Calu3 (cell line): ENCODE measurements around the gene PHC2. TPM values are rescaled to one million over a fixed set of nuclear protein-coding genes. Genes with fewer than 3 reads are reported as not detected.

Source experiments
- BruUV-seq: library from RNA; stranded (reverse); fragments of 400-500 nt; replicated peaks from 2 replicates; lab custom pipeline; 2021; lab: Mats Ljungman, UMichigan
- CTCF ChIA-PET: fragments of 300-600 bp; sonication (Branson Sonifier 250); formaldehyde crosslinking; loops from one replicate; lab custom pipeline; 2022; ENCODE audit warnings: antibody characterized with exemption; lab: Charles Lee
- DNase-seq: peaks from one replicate; pipeline ENCODE4 v3.0.0; 2022
- H3K27ac Mint-ChIP-seq: one replicate; pipeline ENCODE4 v1.8.0; 2022; ENCODE audit warnings: mixed read lengths; ENCODE audit not compliant: unreplicated experiment
- H3K27me3 Mint-ChIP-seq: one replicate; pipeline ENCODE4 v1.8.0; 2022; ENCODE audit warnings: mixed read lengths; ENCODE audit not compliant: unreplicated experiment
- H3K36me3 Mint-ChIP-seq: one replicate; pipeline ENCODE4 v1.8.0; 2022; ENCODE audit warnings: mild to moderate bottlenecking, moderate library complexity, mixed read lengths; ENCODE audit not compliant: insufficient read depth, unreplicated experiment
- H3K4me1 Mint-ChIP-seq: one replicate; pipeline ENCODE4 v1.8.0; 2022; ENCODE audit warnings: mild to moderate bottlenecking, low read depth, mixed read lengths; ENCODE audit not compliant: unreplicated experiment
- H3K4me3 Mint-ChIP-seq: one replicate; pipeline ENCODE4 v1.8.0; 2022; ENCODE audit warnings: mild to moderate bottlenecking, low read depth, moderate library complexity, mixed read lengths; ENCODE audit not compliant: unreplicated experiment
- H3K9me3 Mint-ChIP-seq: one replicate; pipeline ENCODE4 v1.8.0; 2022; ENCODE audit warnings: low read depth, mixed read lengths; ENCODE audit not compliant: unreplicated experiment
- intact Hi-C: fragments of 100-400 bp; cut with micrococcal nuclease; formaldehyde crosslinking; loops from one replicate; pipeline ENCODE4 v1.10.0; 2022; ENCODE audit not compliant: unreplicated experiment
- total RNA-seq: library from RNA; stranded (reverse); gene quantifications from 2 replicates; pipeline ENCODE4 v1.2.3, GENCODE V29; 2022
- TF ChIP-seq, protein P1 (sequence below): fragments of 200-600 bp; IDR thresholded peaks from one replicate; pipeline ENCODE4 v1.8.0; 2022; ENCODE audit warnings: antibody characterized with exemption; ENCODE audit not compliant: unreplicated experiment

Gene PHC2
- total RNA-seq, 1 experiment from 2014 or later, result 59.5 TPM

DNA sequence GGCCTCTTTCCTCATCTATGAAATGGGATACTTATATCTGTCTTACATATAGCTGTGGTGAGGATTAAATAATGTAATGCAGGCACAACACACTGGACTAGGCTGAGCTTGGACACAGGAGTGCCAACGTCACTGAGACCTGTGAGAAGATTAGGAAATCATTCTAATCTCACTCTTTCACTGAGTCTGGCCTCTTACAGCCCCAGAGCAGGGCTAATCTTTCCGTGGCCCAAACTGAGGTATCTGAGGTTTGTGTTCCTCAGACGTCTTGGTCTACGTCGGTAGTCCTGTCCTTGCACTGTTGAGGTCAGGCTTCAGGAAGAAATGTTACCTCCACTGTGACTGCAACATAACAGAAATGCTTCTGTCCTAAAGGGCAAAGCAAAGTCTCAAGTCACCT is 87.4 kb downstream of the PHC2 start:
- intact Hi-C loops, result no loop called here
- Mint-ChIP-seq H3K9me3 (no peaks in the 10 kb centered on the region), H3K27ac (peak overlapping the region; percentile 28), H3K4me3 (no peak overlapping the region), H3K4me1 (peaks cover 59% of the 10 kb centered on the region), H3K27me3 (no peaks in the 10 kb centered on the region), H3K36me3 (peaks cover 40% of the 10 kb centered on the region)
- TF ChIP-seq, protein P1, sequence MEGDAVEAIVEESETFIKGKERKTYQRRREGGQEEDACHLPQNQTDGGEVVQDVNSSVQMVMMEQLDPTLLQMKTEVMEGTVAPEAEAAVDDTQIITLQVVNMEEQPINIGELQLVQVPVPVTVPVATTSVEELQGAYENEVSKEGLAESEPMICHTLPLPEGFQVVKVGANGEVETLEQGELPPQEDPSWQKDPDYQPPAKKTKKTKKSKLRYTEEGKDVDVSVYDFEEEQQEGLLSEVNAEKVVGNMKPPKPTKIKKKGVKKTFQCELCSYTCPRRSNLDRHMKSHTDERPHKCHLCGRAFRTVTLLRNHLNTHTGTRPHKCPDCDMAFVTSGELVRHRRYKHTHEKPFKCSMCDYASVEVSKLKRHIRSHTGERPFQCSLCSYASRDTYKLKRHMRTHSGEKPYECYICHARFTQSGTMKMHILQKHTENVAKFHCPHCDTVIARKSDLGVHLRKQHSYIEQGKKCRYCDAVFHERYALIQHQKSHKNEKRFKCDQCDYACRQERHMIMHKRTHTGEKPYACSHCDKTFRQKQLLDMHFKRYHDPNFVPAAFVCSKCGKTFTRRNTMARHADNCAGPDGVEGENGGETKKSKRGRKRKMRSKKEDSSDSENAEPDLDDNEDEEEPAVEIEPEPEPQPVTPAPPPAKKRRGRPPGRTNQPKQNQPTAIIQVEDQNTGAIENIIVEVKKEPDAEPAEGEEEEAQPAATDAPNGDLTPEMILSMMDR, result no peak
- BruUV-seq, result no TSS peak
- DNase-seq, result no peak
- CTCF ChIA-PET, result interaction anchor here (0.7 kb wide), 1 partner anchor 263 kb away, joined by 4 read pairs; no protein-coding TSS in a partner anchor

DNA sequence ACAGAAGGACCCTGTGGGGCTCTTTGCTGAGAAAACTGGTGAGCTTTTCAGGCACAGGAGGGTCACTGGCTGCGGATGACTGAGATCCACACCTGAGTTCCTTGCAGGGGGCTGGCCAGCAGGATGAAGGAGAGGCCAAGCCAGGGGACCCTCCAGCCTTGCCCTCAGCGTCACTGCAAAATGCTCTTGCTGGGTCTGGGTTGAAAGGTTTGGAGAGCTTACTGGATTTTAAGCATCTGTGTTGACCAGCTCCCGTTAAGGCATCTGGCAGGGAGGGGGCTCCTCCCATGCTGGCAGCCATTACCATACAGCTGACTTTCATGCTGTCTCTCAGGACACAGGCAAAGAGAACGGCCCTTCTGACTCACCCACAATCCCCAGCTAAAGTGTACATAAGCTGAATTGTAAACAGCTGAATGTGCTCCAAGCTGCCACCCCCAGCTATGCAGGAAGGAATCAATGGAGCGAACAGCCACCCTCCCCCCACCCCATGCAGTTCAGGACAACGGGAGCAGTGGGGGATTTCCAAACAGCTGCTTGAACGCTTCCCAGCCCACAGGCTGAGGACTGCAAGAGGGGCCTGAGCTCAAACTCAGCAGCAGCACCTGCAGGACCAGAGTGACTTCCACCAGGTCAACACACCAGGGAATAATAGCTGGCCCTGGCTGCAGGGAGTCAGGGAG is 88.7 kb downstream of the PHC2 start:
- no TSS peak for BruUV-seq
- H3K27me3 Mint-ChIP-seq, result no peaks in the 10 kb centered on the region
- H3K9me3 Mint-ChIP-seq, result no peaks in the 10 kb centered on the region
- TF ChIP-seq, protein P1, result no peak
- peak overlapping the region; percentile 50 for H3K4me3 Mint-ChIP-seq
- intact Hi-C loops, result no loop called here
- DNase-seq, result peak; percentile 65
- H3K36me3 Mint-ChIP-seq, result peaks cover 26% of the 10 kb centered on the region
- H3K27ac Mint-ChIP-seq, result no peak overlapping the region
- CTCF ChIA-PET, result interaction anchor here (0.6 to 1.2 kb wide), 4 partner anchors 9 to 291 kb away, joined by 3 to 9 read pairs (median 4); no protein-coding TSS in a partner anchor
- peaks cover 65% of the 10 kb centered on the region for H3K4me1 Mint-ChIP-seq

DNA sequence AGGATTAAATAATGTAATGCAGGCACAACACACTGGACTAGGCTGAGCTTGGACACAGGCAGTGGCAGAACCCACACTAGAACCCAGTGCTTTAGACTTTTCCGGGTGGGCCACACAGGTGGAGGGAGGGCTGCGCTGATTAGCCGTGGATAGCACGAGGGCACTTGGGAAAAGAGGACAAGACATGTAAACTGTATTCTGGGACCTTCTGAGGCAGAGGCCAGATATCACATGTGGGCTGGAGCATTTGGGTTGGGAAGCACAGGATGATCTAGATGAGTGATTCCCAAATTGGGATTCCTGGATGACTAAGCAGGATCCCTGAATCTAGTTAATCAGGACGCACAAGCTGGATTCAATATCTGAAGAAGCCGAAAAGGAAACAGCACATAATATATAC is 89.7 kb downstream of the PHC2 start:
- Mint-ChIP-seq H3K4me3 (no peak overlapping the region), H3K4me1 (peaks cover 55% of the 10 kb centered on the region)
- no TSS peak for BruUV-seq

DNA sequence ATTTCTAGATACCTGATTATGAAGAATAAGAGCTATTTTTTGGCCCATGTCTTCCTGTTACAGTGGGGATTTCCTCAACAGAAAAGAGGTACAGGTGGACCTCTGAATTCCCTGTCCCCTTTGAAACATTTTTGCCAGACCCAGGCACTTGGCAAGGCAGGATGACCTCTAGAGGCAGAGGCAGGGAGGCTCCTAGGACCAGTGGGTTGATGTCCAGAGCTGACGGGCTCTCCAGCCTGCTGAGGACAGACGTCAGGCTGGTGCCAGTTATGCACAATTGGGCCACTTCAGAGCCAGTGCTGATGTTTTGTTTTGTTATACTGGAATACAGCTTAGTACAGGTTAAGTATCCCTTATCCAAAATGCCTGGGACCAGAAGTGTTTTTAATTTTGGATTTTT is 91.5 kb downstream of the PHC2 start:
- H3K4me3 Mint-ChIP-seq, result no peak overlapping the region
- BruUV-seq, result no TSS peak

More for the DNA sequence above, 89.7 kb downstream of the PHC2 start:
- TF ChIP-seq, protein P1, result no peak
- intact Hi-C loops, result no loop called here
- Mint-ChIP-seq H3K27ac (peak overlapping the region; percentile 36), H3K9me3 (no peaks in the 10 kb centered on the region), H3K36me3 (peaks cover 18% of the 10 kb centered on the region), H3K27me3 (no peaks in the 10 kb centered on the region)
- CTCF ChIA-PET, result no interaction called here
- DNase-seq, result no peak

More for the DNA sequence above, 91.5 kb downstream of the PHC2 start:
- peaks cover 26% of the 10 kb centered on the region for H3K36me3 Mint-ChIP-seq
- no peaks in the 10 kb centered on the region for H3K27me3 Mint-ChIP-seq
- DNase-seq, result no peak
- no peaks in the 10 kb centered on the region for H3K9me3 Mint-ChIP-seq
- H3K4me1 Mint-ChIP-seq, result peaks cover 54% of the 10 kb centered on the region
- no peak overlapping the region for H3K27ac Mint-ChIP-seq
- TF ChIP-seq, protein P1, result no peak
- intact Hi-C loops, result no loop called here
- CTCF ChIA-PET, result interaction anchor here (1.1 kb wide), 1 partner anchor 44 kb away, joined by 3 read pairs; no protein-coding TSS in a partner anchor
